Kasumi-1 (cell line): Measurements from ENCODE around the gene NOD2.

ENCODE experiments used
- DNase-seq, 2 experiments: peaks; one replicate each; lab custom pipeline; 2025; lab: John Stamatoyannopoulos, UW

NOD2 gene

GRCh38 chr16:50692999-50693781, at the start of gene NOD2:
TSS of gene NOD2 (plus strand) at chr16:50693606. CDS start at chr16:50699496, 5,890 bp downstream.
- DNase-seq: no peak

GRCh38 chr16:50644245-50644644, 49.2 kb upstream of the NOD2 start:
- no peak for DNase-seq

GRCh38 chr16:50644729-50645128, 48.7 kb upstream of the NOD2 start:
- peak; percentile 8 to 17 for DNase-seq

GRCh38 chr16:50645563-50646220, 47.7 kb upstream of the NOD2 start:
- no peak for DNase-seq

GRCh38 chr16:50646345-50646744, 47.1 kb upstream of the NOD2 start:
- no peak for DNase-seq

GRCh38 chr16:50651835-50652438, 41.5 kb upstream of the NOD2 start:
- no peak for DNase-seq

GRCh38 chr16:50652836-50653425, 40.5 kb upstream of the NOD2 start:
- no peak for DNase-seq

GRCh38 chr16:50653633-50654519, 39.5 kb upstream of the NOD2 start:
- DNase-seq: no peak

GRCh38 chr16:50655558-50656055, 37.8 kb upstream of the NOD2 start:
- no peak for DNase-seq

- no peak for DNase-seq
Measured at GRCh38 chr16:50657241-50657640, 36.2 kb upstream of the NOD2 start.

GRCh38 chr16:50659806-50660205, 33.6 kb upstream of the NOD2 start:
- DNase-seq: no peak

GRCh38 chr16:50662306-50662940, 31.0 kb upstream of the NOD2 start:
- no peak for DNase-seq

- no peak for DNase-seq
Measured at GRCh38 chr16:50664270-50664669, 29.1 kb upstream of the NOD2 start.

GRCh38 chr16:50665128-50665878, 28.1 kb upstream of the NOD2 start:
- DNase-seq: peak; percentile 36 to 62

GRCh38 chr16:50666658-50667496, 26.5 kb upstream of the NOD2 start:
- DNase-seq: peak; percentile 33 to 35

GRCh38 chr16:50667497-50668367, 25.7 kb upstream of the NOD2 start:
- peak in 1 of 2 experiments; percentile 43 for DNase-seq

GRCh38 chr16:50668368-50669008, 24.9 kb upstream of the NOD2 start:
- DNase-seq: no peak

- no peak for DNase-seq
Measured at GRCh38 chr16:50669741-50670140, 23.7 kb upstream of the NOD2 start.
